Measurements from ENCODE around the gene CXorf49. TPM values are rescaled to one million over a fixed set of nuclear protein-coding genes. Genes with fewer than 3 reads are reported as not detected.

CXorf49 gene
- total RNA-seq, 2 donors from 2014 or later, result not detected

GRCh38 chrX:71667328-71668247, 50.5 kb downstream of the CXorf49 start, which contains the start of gene LOC101059915:
LOC101059915 (plus strand) TSS chrX:71667546.
- intact Hi-C loops (cut with DNase I), result no loop called here
- no peak for DNase-seq
- TF ChIP-seq CTCF (IDR thresholded peaks at IDR 0.05), result no peak

GRCh38 chrX:71666240-71667223, 51.6 kb downstream of the CXorf49 start:
- Histone ChIP-seq H3K27ac (no peak overlapping the region), H3K27me3 (no peaks in the 10 kb centered on the region), H3K4me3 (no peak overlapping the region), H3K4me1 (no peaks in the 10 kb centered on the region), H3K36me3 (no peaks in the 10 kb centered on the region), H3K9me3 (no peaks in the 10 kb centered on the region), H3K9ac (ENCODE audit: low read depth in 2 of 2, low read length in 2 of 2) (no peak overlapping the region)
- TF ChIP-seq CTCF (IDR thresholded peaks at IDR 0.05), result no peak
- intact Hi-C loops (cut with DNase I), result no loop called here
- no peak for DNase-seq

More at GRCh38 chrX:71667328-71668247, 50.5 kb downstream of the CXorf49 start, which contains the start of gene LOC101059915:
- Histone ChIP-seq H3K9me3 (no peaks in the 10 kb centered on the region), H3K27me3 (no peaks in the 10 kb centered on the region), H3K4me1 (no peaks in the 10 kb centered on the region), H3K4me3 (no peak within 1 kb of the TSS), H3K36me3 (no peaks in the 10 kb centered on the region), H3K9ac (ENCODE audit: low read depth in 2 of 2, low read length in 2 of 2) (no peak within 1 kb of the TSS), H3K27ac (no peak within 1 kb of the TSS)

GRCh38 chrX:71665747-71666146, 52.3 kb downstream of the CXorf49 start:
- H3K27ac ChIP-seq, result no peak overlapping the region
- intact Hi-C loops (cut with DNase I), result no loop called here
- DNase-seq, result no peak
- no peak overlapping the region for H3K4me3 ChIP-seq
- no peak for TF ChIP-seq CTCF (IDR thresholded peaks at IDR 0.05)
- H3K27me3 ChIP-seq, result no peaks in the 10 kb centered on the region
- no peaks in the 10 kb centered on the region for H3K4me1 ChIP-seq
- H3K9me3 ChIP-seq, result no peaks in the 10 kb centered on the region
- H3K36me3 ChIP-seq, result no peaks in the 10 kb centered on the region
- H3K9ac ChIP-seq (ENCODE audit: low read depth in 2 of 2, low read length in 2 of 2), result no peak overlapping the region

- intact Hi-C loops (cut with DNase I), result no loop called here
- no peaks in the 10 kb centered on the region for H3K4me1 ChIP-seq
- DNase-seq, result no peak
- H3K9ac ChIP-seq (ENCODE audit: low read depth in 2 of 2, low read length in 2 of 2), result no peak overlapping the region
- no peaks in the 10 kb centered on the region for H3K36me3 ChIP-seq
- no peaks in the 10 kb centered on the region for H3K27me3 ChIP-seq
- H3K9me3 ChIP-seq, result no peaks in the 10 kb centered on the region
- H3K4me3 ChIP-seq, result no peak overlapping the region
- H3K27ac ChIP-seq, result no peak overlapping the region
- TF ChIP-seq CTCF (IDR thresholded peaks at IDR 0.05), result no peak
These were observed 53.1 kb downstream of the CXorf49 start for GRCh38 chrX:71664889-71665491.

Other genes starting within 250 kb of the CXorf49 start
- gene OGT, start 185.2 kb downstream of the CXorf49 start, total RNA-seq, result 10 to 100 TPM; 75.0 to 80.6 TPM
- gene GCNA, start 139.8 kb downstream of the CXorf49 start, total RNA-seq, result under 1 TPM; 0.85 to 0.99 TPM
- gene CXCR3, start 99.8 kb downstream of the CXorf49 start, total RNA-seq, result 1 to 10 TPM; 2.1 to 3.9 TPM
- not detected for gene CXorf49B, start 45.1 kb upstream of the CXorf49 start, total RNA-seq
- gene NHSL2, start 192.6 kb upstream of the CXorf49 start, total RNA-seq, result 1 to 10 TPM; 1.0 to 4.1 TPM

All from colonic mucosa (tissue), 4 donors.